Spleen (tissue), 11 donors: ENCODE results near the gene CYP21A2. TPM values are rescaled to one million over a fixed set of nuclear protein-coding genes. Genes with fewer than 3 reads are reported as not detected.

Experiments
- DNase-seq: peaks from one replicate; pipeline ENCODE4 v3.0.0-alpha.2; 2020
- H3K27ac ChIP-seq, 8 donors: fragments of 200-600 bp; sonication (generic) in 7 of 8; 1 replicate in 4 of 8; 2 replicates in 4 of 8; pipeline versions ENCODE4 v1.5.0 to v1.8.0; 2016 to 2021; ENCODE audit warnings: inconsistent platforms in 4 of 8, mild to moderate bottlenecking in 4 of 8, moderate library complexity in 1 of 8
- H3K27me3 ChIP-seq, 7 donors: fragments of 200-600 bp; sonication (generic) in 6 of 7; replicated peaks in 1 of 7; 1 replicate in 4 of 7; 2 replicates in 3 of 7; pipeline versions ENCODE4 v1.5.0 to v1.8.0; 2016 to 2021; ENCODE audit warnings: inconsistent platforms in 3 of 7, mild to moderate bottlenecking in 1 of 7
- H3K36me3 ChIP-seq, 6 donors: fragments of 200-600 bp; sonication (generic) in 5 of 6; 1 replicate in 4 of 6; 2 replicates in 2 of 6; pipeline versions ENCODE4 v1.5.0 to v1.8.0; 2016 to 2021; ENCODE audit warnings: inconsistent platforms in 2 of 6
- H3K4me1 ChIP-seq, 6 donors: fragments of 200-600 bp; sonication (generic) in 5 of 6; 1 replicate in 3 of 6; 2 replicates in 3 of 6; pipeline versions ENCODE4 v1.5.0 to v1.8.0; 2016 to 2021; ENCODE audit warnings: inconsistent platforms in 3 of 6
- H3K4me3 ChIP-seq, 8 donors: fragments of 200-600 bp; sonication (generic) in 7 of 8; 1 replicate in 4 of 8; 2 replicates in 4 of 8; pipeline versions ENCODE4 v1.5.0 to v1.8.0; 2016 to 2021; ENCODE audit warnings: inconsistent platforms in 4 of 8, mild to moderate bottlenecking in 4 of 8, moderate library complexity in 2 of 8
- H3K9me3 ChIP-seq, 8 donors: fragments of 200-600 bp; sonication (generic) in 7 of 8; 1 replicate in 4 of 8; 2 replicates in 4 of 8; pipeline versions ENCODE4 v1.5.0 to v1.8.0; 2016 to 2021; ENCODE audit warnings: inconsistent platforms in 4 of 8
- POLR2A ChIP-seq, 3 donors: fragments of 450-650 bp; IDR thresholded peaks; one replicate each; pipeline ENCODE4 v1.5.1; 2017; ENCODE audit warnings: antibody characterized with exemption in 3 of 3, mild to moderate bottlenecking in 1 of 3
- POLR2AphosphoS5 ChIP-seq, 3 donors: sonication (generic); formaldehyde crosslinking; IDR thresholded peaks; one replicate each; pipeline ENCODE4 v1.5.1; 2017; ENCODE audit warnings: antibody characterized with exemption in 3 of 3
- WGBS, 5 donors: extraction: QIAGEN DNeasy Blood & Tissue Kit in 3 of 5; methylation state at CpG; one replicate each; pipeline versions ENCODE4 v1.1.5 to v1.1.7; 2013 to 2018; 5-methylcytosine and 5-hydroxymethylcytosine counted together
- intact Hi-C: fragments of 100-400 bp; cut with DNase I; formaldehyde crosslinking; loops from one replicate; pipeline ENCODE4 v1.15.0; 2023; ENCODE audit warnings: low total_unique reads
- polyA plus RNA-seq, 3 donors: library from polyadenylated mRNA; stranded (reverse); fragments of 200-250 nt; gene quantifications; one replicate each; pipeline ENCODE4 v1.2.1, GENCODE V29; 2013
- small RNA-seq, 4 donors: library from RNA; depleted of rRNA; stranded (forward); fragments of <200 nt; gene quantifications; one replicate each; pipeline ENCODE3, GENCODE V24; 2016
- total RNA-seq, 7 donors: library from RNA; depleted of rRNA in 3 of 7; stranded (reverse); fragments of >200 nt in 3 of 7; fragmentation: NEBNext Ultra II Directional in 4 of 7; extraction: Animal tissue kit (Norgen Biotek cat#: 25700) in 4 of 7; gene quantifications; one replicate each; pipeline versions ENCODE4 v1.1.0 to v1.2.1, GENCODE V29; 2016 to 2021
- TF ChIP-seq, protein P1 (sequence below), 11 experiments: fragments of 200-600 bp in 7 of 11; fragments of 450-650 bp in 4 of 11; sonication (generic) in 4 of 11; IDR thresholded peaks in 8 of 11; conservative IDR thresholded peaks in 3 of 11; 1 replicate in 7 of 11; 2 replicates in 4 of 11; pipeline versions ENCODE4 v1.4.0 to v1.8.0; 2016 to 2021; ENCODE audit warnings: antibody characterized with exemption in 11 of 11, inconsistent platforms in 4 of 11, mild to moderate bottlenecking in 1 of 11
- donor health status: healthy with polysubstance abuse.
- donor health status: DM: no; HTN: no; CAD: no; lungs with moderate emphysema.
- donor health status: DM: no; HTN: no; CAD: no.
- donor health status: Bipolar disorder and iron deficiency.
- donor health status: healthy.
- donor health status: DM: no; HTN: no; CAD: no.
- donor health status: DM: yes; HTN: yes; CAD: no.

Gene CYP21A2
- total and polyA plus RNA-seq, 10 donors: 0.97 to 14.3 (median 5.4) TPM

DNA sequence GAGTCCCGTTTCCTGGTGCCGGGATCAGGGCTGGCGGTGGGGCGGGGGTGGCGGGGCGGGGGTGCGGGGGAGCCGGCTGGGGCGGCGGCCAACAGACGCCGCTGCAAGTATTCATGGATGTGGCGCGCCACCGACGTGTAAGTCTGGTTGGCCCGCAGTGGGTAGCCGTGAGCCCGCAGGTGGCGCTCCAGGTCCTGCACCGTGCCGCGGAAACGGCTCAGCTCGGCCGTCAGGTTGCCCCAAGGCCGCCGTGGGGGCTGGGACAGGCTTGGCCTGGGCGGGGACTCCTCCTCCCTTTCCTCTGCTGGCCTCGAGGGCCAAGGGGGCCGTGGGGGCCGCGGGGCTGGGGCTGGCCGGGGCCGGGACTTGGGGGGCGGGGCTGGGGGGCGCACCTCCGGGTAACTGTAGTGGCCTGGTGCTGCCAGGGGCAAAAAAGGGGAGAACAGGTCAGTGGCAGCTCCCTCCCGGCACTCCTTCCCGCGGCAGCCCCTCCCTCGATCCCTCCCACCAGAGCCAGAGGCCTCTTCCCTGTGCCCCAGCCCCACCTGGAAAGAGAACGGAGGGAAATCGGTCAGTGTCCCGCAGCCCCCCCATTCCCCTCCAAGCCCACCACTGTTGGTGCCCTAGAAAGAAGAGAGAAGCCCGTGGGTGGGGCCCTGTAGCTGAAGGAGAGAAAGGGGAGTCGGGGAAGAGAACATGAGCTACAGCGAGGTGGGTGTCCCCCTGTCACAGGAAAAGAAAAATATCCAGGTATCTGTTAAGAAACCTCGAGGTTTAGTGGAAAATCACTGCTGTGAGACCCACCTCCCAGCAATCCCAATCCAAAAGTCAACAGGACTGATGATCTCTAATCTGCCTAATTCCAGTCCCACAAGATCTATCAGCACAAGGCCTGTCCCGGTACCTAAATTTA, 49.6 kb downstream of the CYP21A2 start:
- intact Hi-C loops: no loop called here
- Histone ChIP-seq H3K4me3 (peak overlapping the region in 5 of 8 donors; percentile 5 to 58 (median 18)), H3K27me3 (peaks cover 0 to 42% (median 13%) of the 10 kb centered on the region in 7 donors), H3K9me3 (no peaks in the 10 kb centered on the region), H3K27ac (peak overlapping the region; percentile 59 to 89 (median 80)), H3K36me3 (peaks cover 0 to 10% (median 0%) of the 10 kb centered on the region in 6 donors), H3K4me1 (peaks cover 11 to 43% (median 21%) of the 10 kb centered on the region in 6 donors)
- 14 to 29% (median 16%) methylated on average over 18 to 50 of the region's 50 CpGs for WGBS, 5 donors
- TF ChIP-seq POLR2A (IDR thresholded peaks at IDR 0.05) (no peak), POLR2AphosphoS5 (IDR thresholded peaks at IDR 0.05) (peak; percentile 65 to 84 (median 80))
- TF ChIP-seq, protein P1, sequence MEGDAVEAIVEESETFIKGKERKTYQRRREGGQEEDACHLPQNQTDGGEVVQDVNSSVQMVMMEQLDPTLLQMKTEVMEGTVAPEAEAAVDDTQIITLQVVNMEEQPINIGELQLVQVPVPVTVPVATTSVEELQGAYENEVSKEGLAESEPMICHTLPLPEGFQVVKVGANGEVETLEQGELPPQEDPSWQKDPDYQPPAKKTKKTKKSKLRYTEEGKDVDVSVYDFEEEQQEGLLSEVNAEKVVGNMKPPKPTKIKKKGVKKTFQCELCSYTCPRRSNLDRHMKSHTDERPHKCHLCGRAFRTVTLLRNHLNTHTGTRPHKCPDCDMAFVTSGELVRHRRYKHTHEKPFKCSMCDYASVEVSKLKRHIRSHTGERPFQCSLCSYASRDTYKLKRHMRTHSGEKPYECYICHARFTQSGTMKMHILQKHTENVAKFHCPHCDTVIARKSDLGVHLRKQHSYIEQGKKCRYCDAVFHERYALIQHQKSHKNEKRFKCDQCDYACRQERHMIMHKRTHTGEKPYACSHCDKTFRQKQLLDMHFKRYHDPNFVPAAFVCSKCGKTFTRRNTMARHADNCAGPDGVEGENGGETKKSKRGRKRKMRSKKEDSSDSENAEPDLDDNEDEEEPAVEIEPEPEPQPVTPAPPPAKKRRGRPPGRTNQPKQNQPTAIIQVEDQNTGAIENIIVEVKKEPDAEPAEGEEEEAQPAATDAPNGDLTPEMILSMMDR (IDR thresholded peaks at IDR 0.05 in 8 of 11, conservative IDR thresholded peaks at IDR 0.05 in 3 of 11): peak in 10 of 11 experiments; percentile 22 to 77 (median 66)
- peak; percentile 94 for DNase-seq

DNA sequence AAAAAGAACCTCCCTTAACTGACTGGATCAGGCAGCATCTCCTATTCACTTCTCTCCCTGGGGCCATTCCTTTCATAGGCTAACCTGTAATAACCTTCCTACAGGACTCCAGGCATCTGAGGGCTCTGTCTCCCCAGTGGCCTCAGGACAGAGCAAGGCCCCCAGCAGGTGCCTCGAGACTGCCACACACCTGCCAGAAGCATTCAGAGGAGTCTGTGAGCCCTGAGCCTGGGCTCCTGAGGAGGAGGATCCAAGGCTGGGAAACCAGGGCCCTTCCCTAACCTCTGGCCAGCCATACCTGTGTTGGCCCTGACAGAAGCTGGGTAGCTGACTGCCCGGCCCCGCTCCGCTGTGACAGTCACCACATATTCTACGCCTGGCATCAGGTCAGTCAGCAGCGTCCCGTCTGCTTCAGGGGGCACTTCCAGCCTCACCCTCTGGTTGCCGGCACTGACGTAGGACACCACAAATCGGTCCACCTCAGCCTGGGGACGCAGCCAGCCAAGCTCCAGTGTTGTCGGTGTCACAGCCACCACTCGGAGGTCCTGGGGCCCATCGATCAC, 50.4 kb downstream of the CYP21A2 start:
- no peak for TF ChIP-seq POLR2A (IDR thresholded peaks at IDR 0.05)
- TF ChIP-seq, protein P1 (IDR thresholded peaks at IDR 0.05 in 8 of 11, conservative IDR thresholded peaks at IDR 0.05 in 3 of 11): no peak
- no peak for TF ChIP-seq POLR2AphosphoS5 (IDR thresholded peaks at IDR 0.05)
- peak overlapping the region; percentile 59 to 89 (median 80) for H3K27ac ChIP-seq
- no peak for DNase-seq

DNA sequence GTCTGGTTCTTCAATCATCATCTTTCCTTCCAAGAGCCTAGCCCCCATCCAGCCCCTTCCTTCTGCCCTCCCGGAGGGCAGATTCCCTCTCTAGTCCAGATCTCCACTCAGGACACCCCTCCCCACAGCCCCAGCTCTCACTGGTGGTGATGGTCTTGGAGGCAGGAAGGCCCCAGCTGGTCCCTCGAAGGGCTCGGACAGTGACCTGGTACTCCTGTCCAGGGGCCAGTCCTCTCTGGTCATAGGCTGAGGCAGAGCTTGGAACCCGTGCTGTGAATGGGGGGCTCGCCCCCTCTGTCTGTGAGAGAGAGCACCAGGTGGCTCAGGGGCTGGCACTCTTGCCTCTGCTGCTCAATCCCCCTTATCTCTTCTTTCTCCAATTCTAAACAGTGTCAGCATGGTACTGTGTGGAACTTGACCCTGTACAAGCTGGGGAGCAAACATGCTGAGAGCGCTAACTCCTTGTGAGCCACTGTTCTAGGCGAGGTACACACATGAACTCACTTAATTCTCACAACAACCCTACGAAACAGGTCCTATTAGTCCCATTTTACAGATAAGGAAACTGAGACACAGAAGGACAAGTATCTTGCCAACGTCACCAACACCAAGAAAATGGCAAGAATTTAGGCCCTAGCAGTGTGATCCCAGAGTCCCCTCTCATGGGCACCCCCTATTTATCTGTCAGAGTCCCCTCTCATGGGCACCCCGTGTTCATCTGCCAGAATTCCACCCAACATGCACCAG, 51.0 kb downstream of the CYP21A2 start:
- Histone ChIP-seq H3K4me1 (peaks cover 11 to 37% (median 21%) of the 10 kb centered on the region in 6 donors), H3K4me3 (no peak overlapping the region), H3K9me3 (no peaks in the 10 kb centered on the region), H3K36me3 (peaks cover 0 to 2% (median 0%) of the 10 kb centered on the region in 6 donors), H3K27me3 (peaks cover 0 to 38% (median 13%) of the 10 kb centered on the region in 7 donors), H3K27ac (peak overlapping the region in 2 of 8 donors; percentile 83 to 85)
- TF ChIP-seq POLR2AphosphoS5 (IDR thresholded peaks at IDR 0.05) (no peak), POLR2A (IDR thresholded peaks at IDR 0.05) (no peak)
- TF ChIP-seq, protein P1 (IDR thresholded peaks at IDR 0.05 in 8 of 11, conservative IDR thresholded peaks at IDR 0.05 in 3 of 11): no peak
- intact Hi-C loops: no loop called here
- DNase-seq: no peak
- 85 to 93% (median 90%) methylated on average over 9 to 10 of the region's 10 CpGs for WGBS, 5 donors

More for the DNA sequence above, 50.4 kb downstream of the CYP21A2 start:
- Histone ChIP-seq H3K4me1 (peaks cover 11 to 38% (median 21%) of the 10 kb centered on the region in 6 donors), H3K36me3 (peaks cover 0 to 9% (median 0%) of the 10 kb centered on the region in 6 donors), H3K9me3 (no peaks in the 10 kb centered on the region), H3K27me3 (peaks cover 0 to 42% (median 13%) of the 10 kb centered on the region in 7 donors), H3K4me3 (no peak overlapping the region)
- 92 to 94% (median 93%) methylated on average over 14 of the region's 14 CpGs for WGBS, 5 donors
- intact Hi-C loops: no loop called here

Small RNA genes lying within 50 kb of the gene (small RNA-seq; reads per million reads assigned to genes)
- 0 reads per million in 4 donors for gene RNA5SP206

Other genes with a start within 250 kb of the CYP21A2 start
- gene VARS1, start 242.7 kb upstream of the CYP21A2 start, total RNA-seq: 10 to 100 TPM; 32.4 to 97.3 (median 62.5) TPM
- 10 to 100 TPM; 31.1 to 49.0 (median 38.3) TPM for gene VARS1, start 242.7 kb upstream of the CYP21A2 start, polyA plus RNA-seq
- 10 to 100 TPM; 35.9 to 54.4 (median 42.9) TPM for gene LSM2, start 231.4 kb upstream of the CYP21A2 start, total RNA-seq
- 10 to 100 TPM; 74.5 to 98.9 (median 80.4) TPM for gene LSM2, start 231.4 kb upstream of the CYP21A2 start, polyA plus RNA-seq
- gene HSPA1L, start 223.1 kb upstream of the CYP21A2 start, total RNA-seq: 1 to 10 TPM; 2.6 to 3.7 (median 3.1) TPM
- 1 to 10 TPM in 2 of 3 donors, under 1 TPM in 1; 0.93 to 1.9 (median 1.0) TPM for gene HSPA1L, start 223.1 kb upstream of the CYP21A2 start, polyA plus RNA-seq
- gene HSPA1A, start 222.9 kb upstream of the CYP21A2 start, total RNA-seq: 100 to 1,000 TPM in 6 of 7 donors, 10 to 100 TPM in 1; 97.7 to 384 (median 127) TPM
- gene HSPA1A, start 222.9 kb upstream of the CYP21A2 start, polyA plus RNA-seq: 10 to 100 TPM; 16.4 to 58.5 (median 27.7) TPM
- 100 to 1,000 TPM in 1 of 7 donors, 10 to 100 TPM in 6; 40.4 to 372 (median 48.3) TPM for gene HSPA1B, start 210.7 kb upstream of the CYP21A2 start, total RNA-seq
- gene HSPA1B, start 210.7 kb upstream of the CYP21A2 start, polyA plus RNA-seq: 10 to 100 TPM in 1 of 3 donors, 1 to 10 TPM in 2; 7.4 to 20.6 (median 8.7) TPM
- gene NEU1, start 175.6 kb upstream of the CYP21A2 start, total RNA-seq: 10 to 100 TPM; 28.6 to 60.7 (median 39.0) TPM
- gene NEU1, start 175.6 kb upstream of the CYP21A2 start, polyA plus RNA-seq: 10 to 100 TPM; 14.0 to 22.6 (median 19.4) TPM
- 1 to 10 TPM; 1.0 to 5.9 (median 3.3) TPM for gene SLC44A4, start 159.4 kb upstream of the CYP21A2 start, total RNA-seq
- under 1 TPM; 0.20 to 0.83 (median 0.26) TPM for gene SLC44A4, start 159.4 kb upstream of the CYP21A2 start, polyA plus RNA-seq
- 10 to 100 TPM; 38.6 to 60.7 (median 49.0) TPM for gene EHMT2, start 140.7 kb upstream of the CYP21A2 start, total RNA-seq
- 10 to 100 TPM; 36.5 to 66.1 (median 57.7) TPM for gene EHMT2, start 140.7 kb upstream of the CYP21A2 start, polyA plus RNA-seq
- gene ZBTB12, start 136.3 kb upstream of the CYP21A2 start, total RNA-seq: 1 to 10 TPM; 1.3 to 4.6 (median 4.2) TPM
- gene ZBTB12, start 136.3 kb upstream of the CYP21A2 start, polyA plus RNA-seq: 1 to 10 TPM; 1.5 to 4.3 (median 2.4) TPM
- 100 to 1,000 TPM in 2 of 7 donors, 10 to 100 TPM in 5; 62.5 to 173 (median 83.2) TPM for gene C2, start 110.7 kb upstream of the CYP21A2 start, total RNA-seq
- gene C2, start 110.7 kb upstream of the CYP21A2 start, polyA plus RNA-seq: 10 to 100 TPM; 17.2 to 28.4 (median 25.4) TPM
- 10 to 100 TPM in 6 of 7 donors, 1 to 10 TPM in 1; 5.4 to 35.8 (median 20.1) TPM for gene CFB, start 92.3 kb upstream of the CYP21A2 start, total RNA-seq
- gene CFB, start 92.3 kb upstream of the CYP21A2 start, polyA plus RNA-seq: 10 to 100 TPM; 24.1 to 31.2 (median 24.3) TPM
- gene NELFE, start 79.4 kb upstream of the CYP21A2 start, total RNA-seq: 10 to 100 TPM; 37.4 to 50.7 (median 44.8) TPM
- gene NELFE, start 79.4 kb upstream of the CYP21A2 start, polyA plus RNA-seq: 10 to 100 TPM; 35.0 to 47.1 (median 45.3) TPM
- gene SKIC2, start 79.2 kb upstream of the CYP21A2 start, total RNA-seq: 100 to 1,000 TPM in 1 of 7 donors, 10 to 100 TPM in 6; 52.1 to 102 (median 75.7) TPM
- gene SKIC2, start 79.2 kb upstream of the CYP21A2 start, polyA plus RNA-seq: 100 to 1,000 TPM in 2 of 3 donors, 10 to 100 TPM in 1; 61.8 to 107 (median 102) TPM
- 10 to 100 TPM; 21.0 to 34.3 (median 26.2) TPM for gene DXO, start 66.3 kb upstream of the CYP21A2 start, total RNA-seq
- 10 to 100 TPM; 19.1 to 28.1 (median 26.3) TPM for gene DXO, start 66.3 kb upstream of the CYP21A2 start, polyA plus RNA-seq
- gene C4A, start 56.4 kb upstream of the CYP21A2 start, total RNA-seq: 100 to 1,000 TPM; 101 to 332 (median 166) TPM
- 10 to 100 TPM; 50.1 to 58.3 (median 53.5) TPM for gene C4A, start 56.4 kb upstream of the CYP21A2 start, polyA plus RNA-seq
- 100 to 1,000 TPM in 5 of 7 donors, 10 to 100 TPM in 2; 88.6 to 308 (median 165) TPM for gene C4B, start 23.6 kb upstream of the CYP21A2 start, total RNA-seq
- 10 to 100 TPM; 57.8 to 66.9 (median 63.1) TPM for gene C4B, start 23.6 kb upstream of the CYP21A2 start, polyA plus RNA-seq
- 100 to 1,000 TPM in 2 of 7 donors, 10 to 100 TPM in 5; 37.6 to 117 (median 72.7) TPM for gene TNXB, start 70.9 kb downstream of the CYP21A2 start, total RNA-seq
- 10 to 100 TPM; 13.7 to 39.3 (median 32.5) TPM for gene TNXB, start 70.9 kb downstream of the CYP21A2 start, polyA plus RNA-seq
- gene ATF6B, start 89.8 kb downstream of the CYP21A2 start, total RNA-seq: 100 to 1,000 TPM in 4 of 7 donors, 10 to 100 TPM in 3; 79.1 to 126 (median 101) TPM
- 10 to 100 TPM; 45.3 to 72.7 (median 46.2) TPM for gene ATF6B, start 89.8 kb downstream of the CYP21A2 start, polyA plus RNA-seq
- gene FKBPL, start 91.9 kb downstream of the CYP21A2 start, total RNA-seq: 1 to 10 TPM; 2.9 to 5.8 (median 4.3) TPM
- 1 to 10 TPM; 4.7 to 6.1 (median 6.0) TPM for gene FKBPL, start 91.9 kb downstream of the CYP21A2 start, polyA plus RNA-seq
- 1 to 10 TPM in 2 of 7 donors, under 1 TPM in 5; 0.28 to 1.7 (median 0.85) TPM for gene PRRT1, start 113.5 kb downstream of the CYP21A2 start, total RNA-seq
- gene PRRT1, start 113.5 kb downstream of the CYP21A2 start, polyA plus RNA-seq: 1 to 10 TPM; 1.1 to 2.3 (median 1.9) TPM
- 10 to 100 TPM; 12.7 to 26.7 (median 19.2) TPM for gene PPT2, start 115.7 kb downstream of the CYP21A2 start, total RNA-seq
- gene PPT2, start 115.7 kb downstream of the CYP21A2 start, polyA plus RNA-seq: 1 to 10 TPM; 2.3 to 7.6 (median 3.7) TPM
- 10 to 100 TPM in 3 of 7 donors, 1 to 10 TPM in 4; 4.4 to 17.4 (median 9.9) TPM for gene EGFL8, start 126.2 kb downstream of the CYP21A2 start, total RNA-seq
- 10 to 100 TPM in 2 of 3 donors, 1 to 10 TPM in 1; 6.8 to 32.8 (median 30.5) TPM for gene EGFL8, start 126.2 kb downstream of the CYP21A2 start, polyA plus RNA-seq
- gene AGPAT1, start 137.7 kb downstream of the CYP21A2 start, total RNA-seq: 10 to 100 TPM; 27.9 to 39.7 (median 35.6) TPM
- 10 to 100 TPM; 13.6 to 23.3 (median 18.4) TPM for gene AGPAT1, start 137.7 kb downstream of the CYP21A2 start, polyA plus RNA-seq
- 10 to 100 TPM; 36.0 to 70.3 (median 46.0) TPM for gene RNF5, start 140.0 kb downstream of the CYP21A2 start, total RNA-seq
- 10 to 100 TPM; 52.2 to 77.8 (median 69.9) TPM for gene RNF5, start 140.0 kb downstream of the CYP21A2 start, polyA plus RNA-seq
- 10 to 100 TPM in 6 of 7 donors, 1 to 10 TPM in 1; 7.4 to 32.9 (median 21.3) TPM for gene AGER, start 145.8 kb downstream of the CYP21A2 start, total RNA-seq
- gene AGER, start 145.8 kb downstream of the CYP21A2 start, polyA plus RNA-seq: 10 to 100 TPM; 24.1 to 50.9 (median 38.0) TPM
- gene PBX2, start 151.8 kb downstream of the CYP21A2 start, total RNA-seq: 100 to 1,000 TPM in 4 of 7 donors, 10 to 100 TPM in 3; 77.6 to 160 (median 130) TPM
- 10 to 100 TPM; 29.6 to 85.2 (median 41.2) TPM for gene PBX2, start 151.8 kb downstream of the CYP21A2 start, polyA plus RNA-seq
- gene GPSM3, start 154.2 kb downstream of the CYP21A2 start, total RNA-seq: 100 to 1,000 TPM; 140 to 215 (median 187) TPM
- 100 to 1,000 TPM; 202 to 263 (median 233) TPM for gene GPSM3, start 154.2 kb downstream of the CYP21A2 start, polyA plus RNA-seq
- 10 to 100 TPM; 13.5 to 23.6 (median 18.1) TPM for gene NOTCH4, start 185.7 kb downstream of the CYP21A2 start, total RNA-seq
- 10 to 100 TPM; 20.3 to 38.0 (median 26.4) TPM for gene NOTCH4, start 185.7 kb downstream of the CYP21A2 start, polyA plus RNA-seq